Measurements from ENCODE around the gene CYP2A13. TPM values are rescaled to one million over a fixed set of nuclear protein-coding genes. Genes with fewer than 3 reads are reported as not detected.

The CYP2A13 gene
- total RNA-seq, 2 donors from 2014 or later: not detected

DNA sequence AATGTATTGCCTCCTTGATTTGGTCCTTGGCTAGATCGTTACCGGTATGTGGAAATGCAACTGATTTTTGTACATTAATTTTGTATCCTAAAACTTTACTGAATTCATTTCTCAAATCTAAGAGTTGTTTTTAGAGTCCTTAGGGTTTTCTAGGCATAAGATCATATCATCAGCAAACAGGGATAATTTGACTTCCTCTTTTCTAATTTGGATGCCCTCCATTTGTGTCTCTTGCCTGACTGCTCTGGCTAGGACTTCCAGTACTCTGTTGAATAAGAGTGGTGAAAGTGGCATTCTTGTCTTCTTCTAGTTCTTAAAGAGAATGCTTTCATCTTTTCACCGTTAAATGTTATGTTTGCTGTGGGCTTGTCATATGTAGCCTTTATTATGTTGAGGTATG is 12.0 kb upstream of the CYP2A13 start:
- no peaks in the 10 kb centered on the region for H3K36me3 ChIP-seq
- no peak overlapping the region for H3K4me3 ChIP-seq
- H3K27ac ChIP-seq: no peak overlapping the region
- TF ChIP-seq, protein P1, sequence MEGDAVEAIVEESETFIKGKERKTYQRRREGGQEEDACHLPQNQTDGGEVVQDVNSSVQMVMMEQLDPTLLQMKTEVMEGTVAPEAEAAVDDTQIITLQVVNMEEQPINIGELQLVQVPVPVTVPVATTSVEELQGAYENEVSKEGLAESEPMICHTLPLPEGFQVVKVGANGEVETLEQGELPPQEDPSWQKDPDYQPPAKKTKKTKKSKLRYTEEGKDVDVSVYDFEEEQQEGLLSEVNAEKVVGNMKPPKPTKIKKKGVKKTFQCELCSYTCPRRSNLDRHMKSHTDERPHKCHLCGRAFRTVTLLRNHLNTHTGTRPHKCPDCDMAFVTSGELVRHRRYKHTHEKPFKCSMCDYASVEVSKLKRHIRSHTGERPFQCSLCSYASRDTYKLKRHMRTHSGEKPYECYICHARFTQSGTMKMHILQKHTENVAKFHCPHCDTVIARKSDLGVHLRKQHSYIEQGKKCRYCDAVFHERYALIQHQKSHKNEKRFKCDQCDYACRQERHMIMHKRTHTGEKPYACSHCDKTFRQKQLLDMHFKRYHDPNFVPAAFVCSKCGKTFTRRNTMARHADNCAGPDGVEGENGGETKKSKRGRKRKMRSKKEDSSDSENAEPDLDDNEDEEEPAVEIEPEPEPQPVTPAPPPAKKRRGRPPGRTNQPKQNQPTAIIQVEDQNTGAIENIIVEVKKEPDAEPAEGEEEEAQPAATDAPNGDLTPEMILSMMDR (IDR thresholded peaks at IDR 0.05): no peak
- DNase-seq (ENCODE audit: low spot score): no peak
- peaks cover 0 to 22% of the 10 kb centered on the region in 2 donors for H3K9me3 ChIP-seq
- H3K4me1 ChIP-seq: no peaks in the 10 kb centered on the region
- no peaks in the 10 kb centered on the region for H3K27me3 ChIP-seq

DNA sequence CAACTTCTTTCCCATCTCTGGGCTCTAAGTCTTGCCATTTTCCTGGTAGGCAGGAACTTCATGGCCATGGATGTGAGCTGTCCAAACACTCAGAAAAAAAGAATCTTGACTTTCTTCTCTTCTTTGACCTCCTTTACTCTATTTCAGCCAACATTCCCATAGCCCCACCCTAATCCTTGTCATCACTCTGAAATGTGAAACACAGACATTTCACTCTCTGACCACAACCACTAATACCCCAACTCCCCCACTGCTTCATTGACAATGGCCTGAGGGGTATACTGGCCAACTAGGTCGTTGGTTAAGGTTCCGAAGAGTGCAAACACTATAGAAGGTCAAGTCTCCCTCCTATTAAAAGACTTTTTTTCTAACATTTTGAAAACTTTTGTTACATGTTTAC is 4.7 kb upstream of the CYP2A13 start:
- Histone ChIP-seq H3K36me3 (no peaks in the 10 kb centered on the region), H3K9me3 (peaks cover 0 to 20% of the 10 kb centered on the region in 2 donors), H3K4me1 (no peaks in the 10 kb centered on the region), H3K27ac (no peak overlapping the region), H3K4me3 (no peak overlapping the region), H3K27me3 (no peaks in the 10 kb centered on the region)
- TF ChIP-seq, protein P1 (IDR thresholded peaks at IDR 0.05): no peak
- no peak for DNase-seq (ENCODE audit: low spot score)

DNA sequence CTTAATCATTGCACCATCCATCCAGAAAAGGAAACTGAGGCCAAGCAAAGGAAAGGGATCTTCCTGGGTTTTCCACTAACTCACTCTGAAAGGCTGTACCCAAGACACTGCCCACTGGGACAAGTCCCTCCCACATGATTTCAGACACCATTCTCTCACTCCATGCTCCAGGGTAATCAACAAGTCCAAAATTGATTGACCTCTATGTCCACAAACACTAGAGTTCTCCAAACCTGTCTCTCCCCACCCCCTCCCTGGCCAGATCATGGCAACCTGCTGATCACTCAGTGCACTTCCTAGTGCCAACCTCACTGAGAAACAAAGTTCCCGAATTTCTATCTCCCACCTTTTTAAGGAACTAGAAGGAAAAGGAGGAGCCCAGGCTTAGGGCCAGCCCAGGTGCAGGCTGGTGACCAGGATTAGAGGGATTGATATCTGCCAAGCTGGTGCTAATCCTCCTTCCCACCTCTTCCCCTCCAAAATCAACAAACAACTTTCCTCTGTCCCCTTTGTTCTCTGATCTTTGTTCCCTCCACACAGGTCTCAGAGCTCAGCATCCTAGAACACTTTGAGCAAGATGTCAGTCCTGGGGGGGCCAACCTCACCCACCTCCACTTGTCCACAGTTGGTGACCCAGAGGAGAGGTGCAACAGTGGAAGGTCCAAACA is 2.4 kb upstream of the CYP2A13 start:
- Histone ChIP-seq H3K27me3 (no peaks in the 10 kb centered on the region), H3K27ac (no peak overlapping the region), H3K4me1 (no peaks in the 10 kb centered on the region), H3K36me3 (no peaks in the 10 kb centered on the region), H3K4me3 (no peak overlapping the region), H3K9me3 (no peaks in the 10 kb centered on the region)
- DNase-seq (ENCODE audit: low spot score): no peak
- TF ChIP-seq, protein P1 (IDR thresholded peaks at IDR 0.05): no peak

DNA sequence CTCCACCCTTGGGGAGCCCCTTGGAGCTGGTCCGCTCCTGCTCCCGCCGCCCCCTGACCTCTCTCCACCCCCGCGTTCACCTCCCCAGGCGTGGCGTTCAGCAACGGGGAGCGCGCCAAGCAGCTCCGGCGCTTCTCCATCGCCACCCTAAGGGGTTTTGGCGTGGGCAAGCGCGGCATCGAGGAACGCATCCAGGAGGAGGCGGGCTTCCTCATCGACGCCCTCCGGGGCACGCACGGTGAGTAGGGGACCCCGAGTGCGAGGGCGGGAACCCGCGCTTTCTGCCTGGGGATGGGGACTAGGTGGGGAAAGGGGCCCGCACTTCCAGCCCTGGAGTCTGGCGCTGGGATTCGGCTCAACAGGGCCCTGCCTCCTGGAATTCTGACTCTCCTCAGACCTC is 1.7 kb downstream of the CYP2A13 start:
- Histone ChIP-seq H3K4me1 (no peaks in the 10 kb centered on the region), H3K27ac (no peak overlapping the region), H3K27me3 (no peaks in the 10 kb centered on the region), H3K36me3 (no peaks in the 10 kb centered on the region), H3K9me3 (no peaks in the 10 kb centered on the region), H3K4me3 (no peak overlapping the region)
- DNase-seq (ENCODE audit: low spot score): no peak
- TF ChIP-seq, protein P1 (IDR thresholded peaks at IDR 0.05): no peak

DNA sequence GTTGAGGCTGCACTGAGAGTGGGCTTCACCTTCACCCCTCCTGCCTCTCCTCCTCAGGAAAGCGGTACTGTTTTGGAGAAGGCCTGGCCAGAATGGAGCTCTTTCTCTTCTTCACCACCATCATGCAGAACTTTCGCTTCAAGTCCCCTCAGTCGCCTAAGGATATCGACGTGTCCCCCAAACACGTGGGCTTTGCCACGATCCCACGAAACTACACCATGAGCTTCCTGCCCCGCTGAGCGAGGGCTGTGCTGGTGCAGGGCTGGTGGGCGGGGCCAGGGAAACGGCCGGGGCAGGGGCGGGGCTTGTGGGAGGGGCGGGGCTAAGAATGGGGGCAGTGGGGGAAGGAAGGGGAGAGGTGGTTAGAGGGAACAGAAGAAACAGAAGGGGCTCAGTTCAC is 7.5 kb downstream of the CYP2A13 start:
- TF ChIP-seq, protein P1 (IDR thresholded peaks at IDR 0.05): no peak
- Histone ChIP-seq H3K4me1 (no peaks in the 10 kb centered on the region), H3K9me3 (peaks cover 0 to 6% of the 10 kb centered on the region in 2 donors), H3K27ac (no peak overlapping the region), H3K27me3 (no peaks in the 10 kb centered on the region), H3K4me3 (no peak overlapping the region), H3K36me3 (no peaks in the 10 kb centered on the region)
- no peak for DNase-seq (ENCODE audit: low spot score)

DNA sequence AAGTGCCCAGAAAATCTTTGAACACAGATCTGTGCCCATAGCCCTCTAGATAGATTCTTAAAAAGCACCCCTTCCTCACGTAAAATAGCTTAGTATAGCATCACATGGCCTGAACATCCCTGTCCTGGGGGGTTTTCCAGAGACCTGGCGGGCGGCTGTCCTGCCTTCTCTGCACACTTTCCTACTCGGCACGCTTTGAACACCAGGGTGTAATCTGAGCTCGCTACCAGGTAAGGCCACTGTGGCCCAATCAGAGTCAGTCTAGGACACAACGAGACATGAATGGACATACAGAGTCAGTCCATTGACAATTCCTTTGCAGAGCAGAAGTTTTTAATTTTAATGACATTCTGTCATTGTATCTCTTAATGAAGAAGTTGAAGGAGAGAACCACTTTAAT is 8.1 kb downstream of the CYP2A13 start:
- Histone ChIP-seq H3K36me3 (no peaks in the 10 kb centered on the region), H3K27me3 (no peaks in the 10 kb centered on the region), H3K27ac (no peak overlapping the region), H3K9me3 (peaks cover 0 to 6% of the 10 kb centered on the region in 2 donors), H3K4me3 (no peak overlapping the region), H3K4me1 (no peaks in the 10 kb centered on the region)
- DNase-seq (ENCODE audit: low spot score): no peak
- TF ChIP-seq, protein P1 (IDR thresholded peaks at IDR 0.05): no peak
